Neural progenitor cell (in vitro differentiated cells): Measurements from ENCODE around the gene MTFR1L.
A peak's percentile ranks its signal among the peaks of the same experiment; 100 is the strongest.

Experiments
- EZH2phosphoT487 ChIP-seq: fragments of 200-600 bp; sonication (generic); IDR thresholded peaks from 2 replicates; pipeline ENCODE4 v1.6.1; 2017; ENCODE audit warnings: antibody characterized with exemption
- TF ChIP-seq, protein P1 (sequence below): fragments of 200-600 bp; sonication (generic); IDR thresholded peaks from 2 replicates; pipeline ENCODE4 v1.5.1; 2017; ENCODE audit warnings: antibody characterized with exemption, mild to moderate bottlenecking

DNA sequence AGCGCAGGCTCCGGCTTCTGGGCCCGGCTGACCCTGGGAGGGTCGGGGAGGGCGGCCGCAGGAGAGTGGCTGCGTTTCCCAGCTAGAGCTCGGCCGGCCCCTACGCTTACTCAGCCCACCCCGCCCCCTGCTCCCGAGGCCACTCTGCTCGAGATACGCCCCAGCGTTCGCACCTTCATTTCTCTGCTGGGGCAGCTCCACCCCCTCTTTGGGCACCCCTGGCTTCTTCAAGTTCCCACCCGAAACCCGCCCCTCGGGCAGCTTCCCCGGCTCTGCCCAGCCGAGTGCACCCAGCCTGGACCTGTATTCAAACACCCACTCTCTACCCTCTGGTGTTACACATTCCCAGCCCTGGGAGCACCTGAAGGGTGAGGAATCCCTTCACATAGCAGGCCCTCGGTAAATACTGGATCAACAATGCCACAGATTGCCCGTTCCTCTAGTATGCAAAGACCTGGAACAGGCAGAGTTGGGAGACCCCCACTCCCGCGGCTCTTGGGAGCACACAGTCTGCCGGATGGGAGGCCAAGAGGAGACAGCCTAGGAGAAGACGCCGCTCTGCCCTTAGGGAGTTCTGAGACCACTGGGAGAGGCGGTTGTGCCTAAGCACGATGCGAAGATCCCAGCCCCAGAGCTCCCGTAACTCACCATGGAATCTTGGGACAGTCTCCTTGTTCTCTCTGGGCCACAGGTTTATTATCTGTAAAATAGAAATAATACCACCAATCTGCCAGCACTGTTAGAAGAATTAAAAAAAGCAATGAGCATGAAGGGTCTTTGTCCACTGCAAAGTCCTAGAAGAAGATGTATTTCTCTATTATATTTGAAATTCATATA is 56.3 kb downstream of the MTFR1L start:
- TF ChIP-seq, protein P1, sequence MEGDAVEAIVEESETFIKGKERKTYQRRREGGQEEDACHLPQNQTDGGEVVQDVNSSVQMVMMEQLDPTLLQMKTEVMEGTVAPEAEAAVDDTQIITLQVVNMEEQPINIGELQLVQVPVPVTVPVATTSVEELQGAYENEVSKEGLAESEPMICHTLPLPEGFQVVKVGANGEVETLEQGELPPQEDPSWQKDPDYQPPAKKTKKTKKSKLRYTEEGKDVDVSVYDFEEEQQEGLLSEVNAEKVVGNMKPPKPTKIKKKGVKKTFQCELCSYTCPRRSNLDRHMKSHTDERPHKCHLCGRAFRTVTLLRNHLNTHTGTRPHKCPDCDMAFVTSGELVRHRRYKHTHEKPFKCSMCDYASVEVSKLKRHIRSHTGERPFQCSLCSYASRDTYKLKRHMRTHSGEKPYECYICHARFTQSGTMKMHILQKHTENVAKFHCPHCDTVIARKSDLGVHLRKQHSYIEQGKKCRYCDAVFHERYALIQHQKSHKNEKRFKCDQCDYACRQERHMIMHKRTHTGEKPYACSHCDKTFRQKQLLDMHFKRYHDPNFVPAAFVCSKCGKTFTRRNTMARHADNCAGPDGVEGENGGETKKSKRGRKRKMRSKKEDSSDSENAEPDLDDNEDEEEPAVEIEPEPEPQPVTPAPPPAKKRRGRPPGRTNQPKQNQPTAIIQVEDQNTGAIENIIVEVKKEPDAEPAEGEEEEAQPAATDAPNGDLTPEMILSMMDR: no peak
- peak; percentile 43 for TF ChIP-seq EZH2phosphoT487
